Pons (tissue), 1 donor: Measurements from ENCODE around the gene RNF44.

Source experiments
- DNase-seq: peaks from one replicate; pipeline ENCODE4 v3.0.0-alpha.2; 2016; ENCODE audit warnings: low spot score

RNF44 gene

DNA sequence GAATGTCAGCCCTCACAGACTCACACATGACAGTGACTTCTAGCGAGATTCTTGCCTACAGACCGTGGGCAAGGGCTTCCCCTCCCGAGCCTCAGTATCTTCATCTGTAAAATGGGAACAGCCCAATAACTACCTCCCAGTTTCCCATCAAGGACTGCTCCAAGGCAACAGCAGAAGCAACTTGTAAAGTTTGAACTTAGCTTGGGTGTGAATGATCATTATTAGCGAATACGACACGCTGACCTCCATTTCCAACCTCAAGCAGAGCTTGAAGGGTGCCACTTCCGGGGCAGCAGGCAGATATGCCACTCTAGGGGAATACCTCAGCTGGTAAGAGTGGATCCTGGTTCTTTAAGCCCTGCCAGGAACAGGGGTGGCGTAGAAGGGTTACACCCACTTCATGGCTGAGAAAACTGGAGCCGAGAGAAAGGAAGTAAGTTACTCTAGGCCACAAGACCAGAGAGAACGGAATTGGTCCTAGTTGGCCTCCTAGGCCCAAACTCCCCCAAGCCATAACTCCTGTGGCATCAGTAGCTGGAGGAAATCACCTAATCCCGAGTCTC lies 2.0 kb downstream of the RNF44 start:
- peak; percentile 54 for DNase-seq

DNA sequence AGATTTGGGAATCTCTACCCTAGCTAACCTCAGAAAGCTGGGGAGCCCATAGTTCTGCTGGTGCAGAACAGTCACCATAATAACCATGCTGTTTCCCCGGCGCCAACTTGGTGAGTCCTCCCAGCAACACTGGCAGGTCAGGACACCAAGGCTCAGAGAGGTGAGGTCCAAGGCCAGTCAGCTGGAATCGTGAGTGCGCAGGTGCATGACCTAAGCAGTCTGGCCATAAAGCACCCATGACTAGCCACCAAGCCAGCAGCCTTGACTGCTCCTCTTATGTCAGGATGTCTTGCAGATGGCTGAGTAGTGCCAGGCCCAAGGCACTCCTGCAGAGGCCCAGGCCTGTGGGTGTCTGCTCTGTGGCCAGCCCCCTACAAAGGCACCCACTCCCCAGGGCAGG lies 2.6 kb downstream of the RNF44 start:
- no peak for DNase-seq

DNA sequence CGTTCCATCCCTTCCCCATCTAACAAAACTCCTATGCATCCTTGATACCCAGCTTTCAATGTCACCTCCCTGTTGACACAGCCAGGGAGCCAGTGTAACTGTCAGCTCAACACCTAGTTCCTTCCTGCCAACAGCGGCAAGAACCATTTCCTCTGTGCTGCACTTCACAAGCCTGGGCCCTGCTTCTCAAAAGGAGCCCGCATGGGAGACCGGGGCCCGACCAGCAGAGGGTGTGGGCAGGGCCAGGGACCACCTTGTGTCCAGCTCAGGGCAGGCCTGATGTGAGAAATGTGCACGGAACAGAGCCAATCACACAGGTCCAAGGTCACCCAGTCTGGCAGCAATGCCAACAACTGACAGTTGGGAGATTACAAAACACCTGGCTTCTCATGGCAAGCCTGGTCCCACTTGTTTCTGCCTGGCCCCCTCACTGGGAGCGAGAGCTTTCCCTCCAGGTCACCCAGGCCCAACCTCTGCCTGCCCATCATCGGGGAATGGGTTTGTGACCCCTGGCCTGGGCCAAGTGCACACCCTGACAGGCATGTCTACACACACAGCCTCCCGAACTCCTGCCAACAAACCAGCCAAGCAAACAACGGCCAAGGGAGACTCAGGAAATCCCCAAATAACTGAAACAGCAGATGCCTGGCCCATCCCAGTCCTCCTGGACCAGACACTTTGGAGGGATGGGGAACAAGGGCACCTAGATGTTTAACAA lies 3.1 kb downstream of the RNF44 start:
- DNase-seq = peak; percentile 33

DNA sequence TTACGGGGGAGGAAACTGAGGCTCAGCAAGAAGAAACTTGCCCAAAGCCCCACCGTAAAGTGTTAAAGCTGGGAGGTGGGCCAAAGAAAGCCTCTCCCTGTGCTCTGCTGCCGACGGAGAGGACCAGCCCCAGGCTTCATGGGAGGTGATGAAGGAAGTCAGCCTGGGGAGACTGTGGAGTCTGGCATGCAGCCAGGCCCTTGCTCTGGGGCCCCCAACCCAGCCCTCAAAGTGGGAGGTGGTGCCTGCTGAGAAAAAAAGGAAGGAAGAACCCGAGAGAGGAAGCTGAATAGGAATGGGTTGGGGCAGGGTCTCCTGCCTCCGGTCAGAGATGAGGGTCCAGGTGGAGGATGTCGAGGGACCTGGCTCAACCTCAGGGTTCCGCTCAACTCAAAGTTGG lies 3.8 kb downstream of the RNF44 start:
- peak; percentile 62 for DNase-seq

DNA sequence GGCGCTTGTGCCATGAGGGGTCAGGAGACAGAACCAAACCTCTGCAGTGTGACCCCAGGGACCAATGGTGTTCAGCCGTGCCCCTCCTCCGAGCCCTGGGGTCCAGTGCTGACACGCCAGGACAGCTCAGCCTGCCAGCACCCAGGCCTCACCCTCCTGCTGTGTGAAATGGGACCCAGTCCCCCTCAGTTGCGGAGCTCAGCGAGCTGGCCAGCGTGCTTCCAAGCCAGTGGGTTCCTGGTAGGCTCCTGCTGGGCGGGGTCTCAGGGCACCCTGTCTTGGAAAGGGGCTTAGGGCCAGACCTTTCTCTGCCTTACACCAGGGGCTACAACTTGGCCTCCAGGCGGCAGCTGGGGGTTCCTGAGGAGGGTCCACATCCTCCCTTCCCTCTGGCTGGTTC lies 4.4 kb downstream of the RNF44 start:
- DNase-seq = no peak

DNA sequence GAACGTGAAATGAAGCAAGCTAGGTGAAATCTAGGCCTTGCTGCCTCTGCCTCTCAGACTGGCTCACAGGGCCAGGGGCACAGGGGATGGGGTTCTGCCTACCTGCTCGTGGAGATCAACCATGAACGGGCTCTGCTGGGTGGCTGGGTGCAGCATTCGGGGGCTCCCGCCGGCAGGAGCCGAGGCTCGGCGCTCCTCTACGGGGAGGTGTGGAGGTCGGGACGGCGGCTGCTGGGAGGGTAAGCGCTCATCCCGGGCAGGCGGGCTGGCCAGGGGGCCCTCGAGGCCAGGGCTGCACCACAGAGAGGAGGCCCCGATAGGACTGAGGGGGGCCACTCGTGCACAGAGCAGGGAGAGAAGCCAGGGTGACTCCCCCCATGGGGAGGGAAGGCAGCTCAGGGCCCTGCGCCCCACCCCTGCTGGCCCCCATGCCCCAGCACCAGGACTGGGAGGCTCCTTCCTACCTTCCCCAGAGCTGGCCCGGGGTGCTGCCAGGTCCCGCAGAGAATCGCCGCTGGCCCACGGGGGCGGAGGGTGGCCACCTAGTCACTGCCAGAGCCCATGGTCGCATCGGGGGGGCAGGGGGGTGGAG lies 5.2 kb downstream of the RNF44 start:
- no peak for DNase-seq

DNA sequence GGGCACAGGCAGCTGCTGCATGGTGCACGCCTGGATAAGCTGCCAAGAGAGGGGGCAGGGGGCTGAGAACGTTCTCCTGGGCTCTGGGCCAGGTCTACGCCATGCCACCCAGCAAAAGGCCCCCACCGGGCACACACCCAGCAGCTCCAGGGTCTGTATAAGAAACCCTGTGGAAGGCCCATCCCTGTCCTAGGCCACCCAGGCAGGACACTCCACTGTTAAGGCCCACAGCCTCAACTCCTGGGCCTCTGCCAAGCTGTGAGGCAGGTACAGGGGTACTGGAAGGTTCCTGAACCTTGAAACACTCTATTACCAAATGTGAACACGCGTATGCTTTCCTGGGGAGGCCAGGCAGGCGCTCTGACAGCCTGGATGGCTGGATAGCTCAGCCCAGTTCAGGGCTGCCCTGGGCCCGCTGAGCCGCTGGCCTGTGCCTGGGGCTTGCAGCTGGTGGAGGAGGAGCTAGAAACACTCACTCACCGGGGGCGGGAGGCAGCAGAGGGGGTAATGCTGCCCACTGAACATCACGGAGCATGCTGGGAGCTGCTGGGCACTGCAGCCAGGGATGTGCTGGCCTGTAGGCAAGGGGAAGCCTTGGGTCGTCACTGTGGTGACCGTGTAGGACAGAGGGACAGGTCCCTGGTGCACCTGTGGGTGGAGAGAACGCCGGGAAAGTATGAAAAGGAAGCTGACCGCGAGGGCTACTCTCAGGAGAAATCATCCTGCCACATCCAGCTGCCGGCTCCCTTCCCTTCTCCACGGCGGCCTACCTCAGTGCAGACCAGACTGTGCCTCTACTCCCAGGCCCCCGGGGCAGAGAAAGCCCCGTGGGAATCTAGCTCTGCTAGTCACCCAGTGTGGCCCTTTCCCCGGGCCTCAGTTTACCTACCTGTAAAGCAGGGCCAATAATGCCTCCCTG lies 6.0 kb downstream of the RNF44 start:
- DNase-seq = peak; percentile 86

DNA sequence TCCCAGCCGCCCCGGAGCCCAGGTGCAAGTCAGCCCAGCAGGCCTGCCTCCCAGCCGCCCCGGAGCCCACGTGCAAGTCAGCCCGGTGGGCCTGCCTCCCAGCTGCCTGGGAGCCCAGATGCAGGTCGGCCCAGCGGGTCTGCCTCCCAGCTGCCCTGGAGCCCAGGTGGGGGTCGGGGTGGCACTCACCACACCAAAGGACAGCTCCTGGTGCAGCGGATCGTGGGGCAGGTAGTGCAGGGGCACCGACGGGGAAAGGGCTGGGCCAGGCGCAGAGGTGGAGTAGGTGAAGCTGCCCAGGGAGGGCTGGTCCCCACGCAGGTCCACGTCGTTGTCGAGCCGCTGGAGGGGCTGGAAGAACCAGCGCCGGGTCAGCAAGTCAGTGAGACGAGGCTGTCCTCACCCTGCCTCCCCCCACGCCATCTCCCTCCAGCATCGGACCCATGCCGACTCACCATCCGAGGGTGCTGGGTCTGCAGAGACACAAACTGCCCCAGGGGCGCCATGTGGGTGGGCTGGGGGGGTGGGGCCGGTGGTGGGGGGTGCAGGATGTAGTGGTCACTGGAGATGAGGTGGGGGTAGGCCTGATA lies 6.7 kb downstream of the RNF44 start:
- DNase-seq = no peak

DNA sequence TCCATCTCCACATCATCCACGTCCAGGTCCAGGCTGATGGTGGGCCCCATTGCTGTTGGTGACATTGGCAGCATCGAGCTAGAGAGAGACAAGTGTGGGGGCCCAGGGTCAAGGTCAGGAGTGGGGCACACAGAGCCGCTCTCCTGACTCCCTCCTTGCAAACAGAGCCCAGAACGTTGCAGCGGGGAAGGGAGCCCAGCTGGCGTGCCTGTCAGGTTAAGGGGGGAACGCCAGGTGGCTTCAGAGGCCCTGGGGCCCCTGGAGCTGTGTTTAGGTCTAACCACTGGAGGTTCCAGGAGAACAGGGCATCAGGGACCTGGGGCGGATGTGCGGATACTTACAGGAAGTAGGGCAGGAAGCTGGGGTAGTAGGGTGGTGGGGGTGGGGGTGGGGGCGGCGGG lies 7.5 kb downstream of the RNF44 start:
- no peak for DNase-seq

DNA sequence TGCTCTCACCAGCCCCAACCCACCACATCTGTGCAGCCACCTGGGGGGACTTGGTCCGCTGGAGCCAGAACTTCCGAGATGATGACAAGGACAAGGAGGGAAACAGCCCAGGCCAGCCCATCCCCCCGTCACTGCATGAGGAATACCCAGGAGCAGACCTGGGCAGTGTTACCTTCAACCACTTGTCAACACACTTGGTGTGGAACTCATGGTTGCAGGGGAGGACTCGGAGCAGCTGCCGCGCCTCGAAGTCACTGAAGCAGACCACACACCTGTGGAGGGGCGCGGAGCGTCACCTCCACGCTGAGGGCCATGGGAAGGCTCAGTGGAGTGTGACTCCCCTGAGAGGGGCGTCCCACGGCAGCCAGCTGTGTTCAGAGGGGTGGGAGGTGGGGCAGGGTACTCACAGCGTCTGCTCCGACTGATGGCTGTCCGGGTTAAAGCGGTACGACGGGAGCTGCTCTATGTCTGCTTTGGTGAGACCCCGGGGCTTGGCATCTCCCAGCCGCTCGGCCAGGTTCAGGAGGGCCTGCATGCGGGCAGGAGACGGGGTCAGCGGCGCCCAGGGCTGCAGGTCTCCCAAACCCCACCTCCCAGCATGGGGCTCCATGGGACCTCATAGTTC lies 8.0 kb downstream of the RNF44 start:
- DNase-seq = no peak

DNA sequence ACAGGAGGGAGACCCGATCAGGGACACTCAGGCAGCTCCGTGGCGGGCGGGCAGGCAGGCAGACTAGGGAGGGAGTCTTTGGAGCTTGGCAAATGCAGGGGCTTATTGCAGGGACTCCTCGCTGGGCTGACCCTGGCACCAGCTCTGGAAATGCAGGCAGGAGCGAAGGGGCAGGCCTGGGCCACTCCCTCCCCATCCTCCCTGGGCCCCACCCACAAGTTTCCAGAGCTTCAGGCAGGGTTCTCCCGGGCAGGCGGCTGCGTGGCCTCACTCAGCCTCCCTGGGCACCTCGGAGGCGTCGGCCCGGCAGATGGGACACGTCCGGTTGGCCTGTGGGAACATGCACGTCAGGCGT lies 8.5 kb downstream of the RNF44 start:
- no peak for DNase-seq

DNA sequence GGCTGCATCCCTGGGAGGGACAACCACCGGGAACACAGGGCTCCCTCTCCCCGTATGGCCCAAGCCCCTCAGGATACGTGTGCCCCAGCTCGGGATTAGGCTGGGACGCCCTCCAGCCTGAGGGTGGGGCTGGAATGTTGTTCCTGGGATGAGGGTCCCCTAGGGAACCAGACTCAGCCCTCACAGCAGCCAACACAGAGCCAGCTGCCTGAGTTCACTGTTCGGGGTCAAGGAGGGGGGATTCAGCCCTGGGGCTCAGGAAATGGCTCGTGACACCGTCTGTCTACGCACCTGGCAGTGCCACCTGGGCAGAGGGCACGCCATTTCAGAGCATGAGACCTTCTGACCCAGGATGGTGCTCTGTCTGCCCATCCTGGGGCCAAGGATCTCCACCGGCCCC lies 8.9 kb downstream of the RNF44 start:
- DNase-seq = no peak

DNA sequence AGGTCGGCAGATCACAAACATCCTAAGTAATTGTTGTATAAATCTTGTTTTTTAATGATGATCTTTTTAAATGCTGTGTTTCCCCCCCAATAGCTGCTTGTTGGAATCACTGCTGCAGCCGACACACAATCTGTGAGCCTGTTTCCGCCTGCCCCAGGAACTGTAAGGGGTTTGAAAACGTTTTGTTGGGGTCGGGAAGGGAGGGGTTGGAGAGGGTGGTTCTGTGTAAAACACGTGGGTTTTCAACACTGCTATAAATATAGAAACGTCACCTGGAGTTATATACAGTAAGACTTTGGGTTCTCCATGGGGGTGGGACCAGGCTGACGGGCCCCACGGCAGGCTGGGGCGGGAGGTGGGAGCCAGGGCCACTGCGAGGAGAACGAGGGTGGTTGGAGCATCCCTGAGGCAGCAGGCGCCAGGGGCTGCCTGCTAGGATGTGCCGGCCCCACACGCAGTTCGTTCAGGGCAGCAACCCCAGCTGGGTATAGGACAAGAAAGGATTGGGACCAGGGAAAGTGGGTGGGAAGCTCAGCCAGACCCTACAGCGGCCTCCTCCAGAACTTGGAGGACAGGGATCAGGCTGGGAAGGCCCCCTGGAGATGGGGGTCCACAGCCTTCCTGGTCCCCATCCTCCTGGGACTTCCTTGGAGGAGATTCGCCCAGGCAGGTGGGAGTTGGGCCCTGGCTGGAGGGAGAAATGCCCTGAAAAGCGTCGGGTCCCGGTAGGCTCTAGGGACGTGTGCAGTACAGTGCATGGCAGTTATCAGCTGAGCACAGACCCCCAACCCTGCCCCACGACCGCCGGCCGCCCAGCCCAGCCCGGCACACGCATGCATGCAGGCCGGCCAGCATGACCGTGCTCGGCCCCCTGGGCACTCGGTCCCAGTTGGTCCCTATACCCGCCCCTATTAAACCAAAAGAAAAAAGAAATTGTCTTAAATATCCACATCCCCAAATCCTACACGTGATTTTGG lies 9.7 kb downstream of the RNF44 start:
- DNase-seq = no peak

DNA sequence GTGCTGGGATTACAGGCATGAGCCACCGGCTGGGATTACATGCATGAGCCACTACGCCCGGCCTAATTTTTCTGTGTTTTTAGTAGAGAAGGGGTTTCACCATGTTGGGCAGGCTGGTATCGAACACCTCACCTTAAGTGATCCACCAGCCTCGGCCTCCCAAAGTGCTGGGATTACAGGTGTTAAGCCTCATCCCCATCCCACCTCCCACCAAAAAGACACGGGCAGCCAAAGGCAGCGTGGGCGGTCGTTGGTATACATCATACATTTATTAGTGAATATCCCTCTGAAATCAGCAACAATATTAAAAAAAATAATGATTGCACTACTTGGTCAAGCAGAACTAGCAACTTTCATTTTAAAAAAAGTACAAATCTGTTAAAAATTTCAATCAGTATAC lies 10.7 kb downstream of the RNF44 start:
- no peak for DNase-seq

DNA sequence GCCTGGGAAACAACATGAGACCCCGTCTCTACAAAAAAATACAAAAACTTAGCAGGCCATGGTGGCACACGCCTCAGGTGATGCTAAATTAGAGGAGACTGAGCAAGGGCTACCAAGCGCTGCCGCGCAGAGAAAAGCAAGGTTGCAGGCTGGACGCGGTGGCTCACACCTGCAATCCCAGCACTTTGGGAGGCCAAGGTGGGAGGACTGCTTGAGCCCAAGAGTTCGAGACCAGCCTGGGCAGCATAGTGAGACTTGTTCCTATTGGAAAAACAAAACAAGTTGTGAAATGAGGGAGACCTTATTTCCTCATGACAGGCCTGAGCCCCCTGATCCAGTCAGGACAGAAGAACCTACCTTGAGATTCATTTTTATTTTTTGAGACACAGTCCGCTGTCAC lies 11.5 kb downstream of the RNF44 start:
- DNase-seq = no peak

DNA sequence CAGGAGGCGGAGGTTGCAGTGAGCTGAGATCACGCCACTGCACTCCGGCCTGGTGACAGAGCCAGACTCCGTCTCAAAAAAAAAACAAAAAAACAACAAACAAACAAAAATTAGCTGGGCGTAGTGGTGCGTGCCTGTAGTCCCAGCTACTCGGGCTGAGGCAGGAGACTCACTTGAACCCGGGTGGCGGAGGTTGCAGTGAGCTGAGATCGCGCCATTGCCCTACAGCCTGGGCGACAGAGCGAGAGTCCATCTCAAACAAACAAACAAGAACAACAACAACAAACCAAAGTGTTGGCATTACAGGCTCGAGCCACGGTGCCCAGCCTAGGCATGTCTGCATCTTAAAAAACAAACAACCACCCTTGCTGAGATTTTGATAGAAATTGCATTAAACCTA lies 12.2 kb downstream of the RNF44 start:
- no peak for DNase-seq

DNA sequence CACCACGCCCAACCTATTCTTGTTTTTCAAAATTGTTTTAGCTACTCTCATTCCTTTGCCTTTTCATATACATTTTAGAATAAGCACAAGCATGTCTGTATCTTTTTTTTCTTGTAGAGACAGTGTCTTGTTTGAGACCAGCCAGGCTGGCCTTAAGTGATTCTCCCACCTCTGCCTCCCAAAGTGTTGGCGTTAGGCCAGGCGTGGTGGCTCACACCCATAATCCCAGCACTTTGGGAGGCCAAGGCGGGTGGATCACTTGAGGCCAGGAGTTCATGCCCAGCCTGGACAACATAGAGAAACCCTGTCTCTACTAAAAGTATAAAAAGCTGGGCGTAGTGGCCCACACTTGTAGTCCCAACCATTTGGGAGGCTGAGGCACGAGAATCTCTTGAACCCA lies 13.1 kb downstream of the RNF44 start:
- DNase-seq = no peak

DNA sequence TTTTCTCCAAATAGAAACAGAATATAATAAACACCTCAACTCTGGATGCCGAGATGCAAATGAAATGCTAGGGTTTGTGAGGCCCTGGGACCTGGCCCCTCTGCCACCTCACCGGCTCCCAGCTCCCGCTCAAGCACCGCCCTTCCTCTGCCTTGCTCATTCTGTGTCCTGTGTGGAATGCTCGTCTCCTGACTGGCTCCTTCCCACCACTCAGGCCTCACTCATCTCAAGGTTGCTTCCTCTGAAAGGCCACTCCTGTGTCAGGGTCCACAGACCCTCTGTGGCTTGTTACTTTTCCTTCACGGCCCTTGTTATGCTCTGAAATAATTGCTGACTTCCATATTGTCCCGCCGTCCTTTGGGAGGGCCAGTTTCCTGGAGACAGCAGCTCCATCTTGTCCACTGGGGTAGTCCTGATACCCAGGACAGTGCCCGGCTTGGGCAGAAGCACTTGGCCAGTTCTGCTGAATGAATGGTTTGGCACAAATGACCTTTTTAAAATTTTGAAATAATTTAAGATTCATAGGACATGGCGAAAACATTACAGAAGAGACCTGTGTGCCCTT lies 15.4 kb downstream of the RNF44 start:
- DNase-seq = no peak

DNA sequence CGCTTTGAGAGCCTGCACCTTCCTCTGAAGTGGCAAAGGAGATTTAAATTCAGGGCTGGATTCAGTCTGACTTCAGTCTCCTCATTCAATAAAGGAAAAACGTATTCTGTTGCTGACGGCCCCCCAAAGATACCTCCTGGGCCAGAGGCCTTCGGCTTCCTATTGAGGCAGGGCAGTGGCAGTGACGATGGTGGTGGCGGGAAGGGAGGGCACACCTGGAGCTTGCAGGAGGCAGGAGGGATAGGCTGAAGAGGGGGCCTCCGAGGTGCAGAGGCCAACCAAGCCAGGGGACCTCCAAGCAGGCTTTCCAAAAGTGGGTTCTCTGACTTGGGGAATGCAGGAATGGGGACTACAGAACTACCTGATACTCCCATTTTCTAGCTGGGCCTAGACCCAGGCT lies 15.9 kb downstream of the RNF44 start:
- DNase-seq = no peak
